ENCODE data around the gene PDE11A. TPM values are rescaled to one million over a fixed set of nuclear protein-coding genes. Genes with fewer than 3 reads are reported as not detected.

PDE11A gene
- total RNA-seq, 2 experiments from 2014 or later: not detected

DNA sequence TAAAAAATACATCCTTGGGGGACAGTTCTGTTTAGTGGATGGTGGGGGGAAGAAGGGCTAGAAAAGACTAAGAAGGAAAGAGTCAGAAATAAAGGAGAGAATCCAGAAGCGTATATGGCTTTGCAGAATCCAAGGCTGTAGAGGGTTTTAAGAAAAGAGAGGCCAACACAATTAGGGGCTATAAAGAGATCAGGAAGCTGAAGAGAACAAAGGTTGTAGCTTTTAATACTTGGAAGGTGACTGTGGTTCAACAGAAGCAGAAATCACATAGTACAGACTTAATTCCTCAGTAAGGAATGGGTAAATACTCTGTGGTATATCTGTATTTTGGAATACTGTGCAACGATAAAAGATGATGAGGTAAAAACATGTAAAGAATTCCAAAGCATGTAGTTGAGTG lies 393.6 kb downstream of the PDE11A start:
- TF ChIP-seq, protein P1, sequence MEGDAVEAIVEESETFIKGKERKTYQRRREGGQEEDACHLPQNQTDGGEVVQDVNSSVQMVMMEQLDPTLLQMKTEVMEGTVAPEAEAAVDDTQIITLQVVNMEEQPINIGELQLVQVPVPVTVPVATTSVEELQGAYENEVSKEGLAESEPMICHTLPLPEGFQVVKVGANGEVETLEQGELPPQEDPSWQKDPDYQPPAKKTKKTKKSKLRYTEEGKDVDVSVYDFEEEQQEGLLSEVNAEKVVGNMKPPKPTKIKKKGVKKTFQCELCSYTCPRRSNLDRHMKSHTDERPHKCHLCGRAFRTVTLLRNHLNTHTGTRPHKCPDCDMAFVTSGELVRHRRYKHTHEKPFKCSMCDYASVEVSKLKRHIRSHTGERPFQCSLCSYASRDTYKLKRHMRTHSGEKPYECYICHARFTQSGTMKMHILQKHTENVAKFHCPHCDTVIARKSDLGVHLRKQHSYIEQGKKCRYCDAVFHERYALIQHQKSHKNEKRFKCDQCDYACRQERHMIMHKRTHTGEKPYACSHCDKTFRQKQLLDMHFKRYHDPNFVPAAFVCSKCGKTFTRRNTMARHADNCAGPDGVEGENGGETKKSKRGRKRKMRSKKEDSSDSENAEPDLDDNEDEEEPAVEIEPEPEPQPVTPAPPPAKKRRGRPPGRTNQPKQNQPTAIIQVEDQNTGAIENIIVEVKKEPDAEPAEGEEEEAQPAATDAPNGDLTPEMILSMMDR (IDR thresholded peaks at IDR 0.05): no peak
- CTCF ChIA-PET: interaction anchor here (0.6 to 1.1 kb wide), 3 partner anchors 46 to 344 kb away, joined by 3 read pairs; no protein-coding TSS in a partner anchor
- Mint-ChIP-seq H3K27me3 (peaks cover 9% of the 10 kb centered on the region), H3K4me3 (no peak overlapping the region), H3K27ac (no peak overlapping the region), H3K4me1 (ENCODE audit: low read depth) (no peaks in the 10 kb centered on the region), H3K9me3 (no peaks in the 10 kb centered on the region), H3K36me3 (ENCODE audit: low read depth) (no peaks in the 10 kb centered on the region)
- ATAC-seq (no peak), DNase-seq (no peak)
- intact Hi-C loops (cut with micrococcal nuclease): no loop called here
- POLR2A ChIA-PET: interaction anchor here (1.1 kb wide), 1 partner anchor 33 kb away, joined by 3 read pairs; no protein-coding TSS in a partner anchor

DNA sequence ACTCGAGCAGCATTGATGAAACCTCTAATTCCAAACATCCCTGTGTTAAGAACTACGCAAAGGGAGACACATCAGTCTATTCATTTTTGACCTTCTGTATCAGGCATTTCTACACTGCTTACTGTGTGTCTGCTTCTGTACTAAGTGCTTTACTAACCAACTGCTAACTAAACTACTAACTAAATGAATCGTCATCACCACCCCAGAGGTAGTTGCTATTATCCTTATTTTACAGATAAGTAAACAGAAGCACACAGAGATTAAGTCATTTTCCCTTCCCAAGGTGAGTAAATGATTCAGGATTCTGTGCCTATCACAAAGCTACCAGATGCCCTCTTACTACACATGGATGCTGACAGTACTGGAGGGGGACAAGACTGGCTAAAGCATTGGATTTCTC lies 395.9 kb downstream of the PDE11A start:
- TF ChIP-seq, protein P1 (IDR thresholded peaks at IDR 0.05): no peak
- Mint-ChIP-seq H3K9me3 (no peaks in the 10 kb centered on the region), H3K27me3 (peaks cover 19% of the 10 kb centered on the region), H3K27ac (no peak overlapping the region), H3K4me3 (no peak overlapping the region), H3K36me3 (ENCODE audit: low read depth) (no peaks in the 10 kb centered on the region), H3K4me1 (ENCODE audit: low read depth) (no peaks in the 10 kb centered on the region)
- POLR2A ChIA-PET: no interaction called here
- CTCF ChIA-PET: no interaction called here
- intact Hi-C loops (cut with micrococcal nuclease): no loop called here
- ATAC-seq (no peak), DNase-seq (no peak)

DNA sequence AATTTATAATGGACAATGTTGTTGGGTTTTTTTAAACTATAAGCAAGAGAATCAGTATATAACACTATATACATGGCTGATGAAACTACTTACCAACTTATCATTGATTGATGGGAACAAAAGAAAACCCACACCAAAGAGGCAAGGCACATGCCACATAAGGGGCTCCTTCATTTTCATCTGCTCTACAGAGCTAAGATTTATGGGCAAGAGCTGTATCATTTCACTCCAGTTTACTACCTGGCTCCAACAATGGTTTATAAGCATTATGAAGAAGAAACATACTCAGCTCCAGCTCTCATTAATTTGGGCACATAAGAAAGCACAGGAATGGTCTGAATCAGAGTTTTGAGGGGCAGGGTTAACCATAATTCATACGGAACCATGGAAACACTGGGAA lies 396.8 kb downstream of the PDE11A start:
- Mint-ChIP-seq H3K4me3 (no peak overlapping the region), H3K27me3 (peaks cover 19% of the 10 kb centered on the region), H3K27ac (no peak overlapping the region), H3K9me3 (no peaks in the 10 kb centered on the region), H3K4me1 (ENCODE audit: low read depth) (peaks cover 4% of the 10 kb centered on the region), H3K36me3 (ENCODE audit: low read depth) (no peaks in the 10 kb centered on the region)
- ATAC-seq (no peak), DNase-seq (no peak)
- TF ChIP-seq, protein P1 (IDR thresholded peaks at IDR 0.05): no peak
- ChIA-PET POLR2A (no interaction called here), CTCF (no interaction called here)
- intact Hi-C loops (cut with micrococcal nuclease): no loop called here

DNA sequence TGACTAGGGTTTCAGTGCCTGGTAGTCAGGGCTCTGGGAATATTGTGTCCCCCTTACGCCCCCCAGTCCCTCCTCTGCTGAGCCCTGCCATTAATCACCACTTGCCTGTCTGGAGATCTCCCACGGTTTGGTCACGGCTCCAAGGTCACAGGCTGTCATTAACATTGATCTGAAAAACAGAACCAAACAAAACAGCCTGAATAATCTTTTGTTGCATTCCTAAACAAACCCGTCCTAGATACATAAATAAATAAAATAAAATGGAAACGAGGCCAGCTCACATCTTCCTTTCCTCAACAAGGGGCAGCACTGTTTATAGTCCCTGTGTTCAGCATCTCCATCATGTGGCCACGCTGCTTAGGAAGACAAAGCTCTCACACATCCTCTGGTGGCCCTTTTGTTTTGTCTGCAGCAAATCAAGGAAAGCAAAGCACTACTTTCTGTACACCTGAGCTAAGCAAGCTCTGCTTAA lies 397.2 kb downstream of the PDE11A start:
- H3K4me3 Mint-ChIP-seq: no peak overlapping the region
- H3K27me3 Mint-ChIP-seq: peaks cover 19% of the 10 kb centered on the region
- CTCF ChIA-PET: no interaction called here
- DNase-seq: no peak
- H3K9me3 Mint-ChIP-seq: no peaks in the 10 kb centered on the region
- TF ChIP-seq, protein P1 (IDR thresholded peaks at IDR 0.05): no peak
- H3K4me1 Mint-ChIP-seq (ENCODE audit: low read depth): peaks cover 7% of the 10 kb centered on the region
- intact Hi-C loops (cut with micrococcal nuclease): no loop called here
- POLR2A ChIA-PET: no interaction called here
- no peaks in the 10 kb centered on the region for H3K36me3 Mint-ChIP-seq (ENCODE audit: low read depth)
- H3K27ac Mint-ChIP-seq: no peak overlapping the region
- no peak for ATAC-seq

DNA sequence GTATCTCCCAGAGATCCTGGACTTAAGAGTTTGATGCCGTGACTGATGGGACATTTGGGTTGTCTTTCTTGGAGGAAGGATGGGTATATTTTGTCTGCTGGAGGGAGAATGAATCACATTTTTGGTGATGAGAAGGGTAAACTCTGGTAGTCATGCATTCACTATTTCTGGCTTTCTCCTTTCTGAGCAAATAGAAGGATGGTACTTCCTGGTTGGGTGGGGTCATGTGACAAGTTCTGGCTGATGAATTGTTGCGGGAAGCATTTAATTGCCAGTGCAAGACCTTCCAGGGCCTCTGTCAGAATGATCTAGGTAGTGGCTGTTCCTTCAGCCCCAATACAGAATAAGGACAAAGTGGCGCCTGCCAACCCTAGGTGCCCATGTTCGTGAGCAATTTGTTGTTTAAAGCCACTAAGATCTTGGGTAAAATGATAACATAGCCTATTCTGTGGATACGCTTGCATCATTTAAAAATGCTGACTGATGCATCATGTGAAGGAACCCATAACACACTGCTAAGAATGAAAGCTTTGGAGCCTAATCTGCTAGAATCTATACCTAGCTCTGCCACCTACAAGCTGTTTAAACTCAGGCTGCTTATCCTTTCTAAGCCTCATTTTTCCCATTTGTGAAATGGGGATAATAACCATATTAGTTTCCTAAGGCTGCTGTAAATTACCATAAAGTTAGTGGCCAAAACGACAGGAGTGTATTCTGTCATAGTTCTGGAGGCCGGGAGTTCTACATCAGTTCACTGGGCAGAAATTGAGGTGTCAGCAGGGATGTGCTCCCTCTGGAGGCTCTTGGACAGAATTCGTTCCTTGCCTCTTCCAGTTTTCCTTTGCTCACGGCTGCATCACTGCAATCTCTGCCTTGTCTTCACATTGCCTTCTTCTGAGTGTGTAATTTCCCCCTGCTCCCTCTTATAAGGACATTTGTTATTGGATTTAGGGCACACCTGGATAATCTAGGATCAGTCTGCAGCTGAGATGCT lies 398.7 kb downstream of the PDE11A start:
- no peaks in the 10 kb centered on the region for H3K9me3 Mint-ChIP-seq
- ChIA-PET CTCF (interaction anchor here (0.7 to 1.6 kb wide), 2 partner anchors 51 to 69 kb away, joined by 3 to 4 read pairs; no protein-coding TSS in a partner anchor), POLR2A (no interaction called here)
- intact Hi-C loops (cut with micrococcal nuclease): no loop called here
- no peak overlapping the region for H3K4me3 Mint-ChIP-seq
- DNase-seq (no peak), ATAC-seq (no peak)
- no peak overlapping the region for H3K27ac Mint-ChIP-seq
- TF ChIP-seq, protein P1 (IDR thresholded peaks at IDR 0.05): no peak
- H3K4me1 Mint-ChIP-seq (ENCODE audit: low read depth): peaks cover 7% of the 10 kb centered on the region
- peaks cover 19% of the 10 kb centered on the region for H3K27me3 Mint-ChIP-seq
- no peaks in the 10 kb centered on the region for H3K36me3 Mint-ChIP-seq (ENCODE audit: low read depth)
